HG03045 (cell line): Measurements from ENCODE around the gene HOXC10.

Source experiments
- ATAC-seq: cut with Tn5 transposase; IDR thresholded peaks from one replicate; pipeline ENCODE4 v1.9.1; 2021; ENCODE audit warnings: mild to moderate bottlenecking, moderate library complexity; ENCODE audit not compliant: unreplicated experiment

HOXC10 gene

DNA sequence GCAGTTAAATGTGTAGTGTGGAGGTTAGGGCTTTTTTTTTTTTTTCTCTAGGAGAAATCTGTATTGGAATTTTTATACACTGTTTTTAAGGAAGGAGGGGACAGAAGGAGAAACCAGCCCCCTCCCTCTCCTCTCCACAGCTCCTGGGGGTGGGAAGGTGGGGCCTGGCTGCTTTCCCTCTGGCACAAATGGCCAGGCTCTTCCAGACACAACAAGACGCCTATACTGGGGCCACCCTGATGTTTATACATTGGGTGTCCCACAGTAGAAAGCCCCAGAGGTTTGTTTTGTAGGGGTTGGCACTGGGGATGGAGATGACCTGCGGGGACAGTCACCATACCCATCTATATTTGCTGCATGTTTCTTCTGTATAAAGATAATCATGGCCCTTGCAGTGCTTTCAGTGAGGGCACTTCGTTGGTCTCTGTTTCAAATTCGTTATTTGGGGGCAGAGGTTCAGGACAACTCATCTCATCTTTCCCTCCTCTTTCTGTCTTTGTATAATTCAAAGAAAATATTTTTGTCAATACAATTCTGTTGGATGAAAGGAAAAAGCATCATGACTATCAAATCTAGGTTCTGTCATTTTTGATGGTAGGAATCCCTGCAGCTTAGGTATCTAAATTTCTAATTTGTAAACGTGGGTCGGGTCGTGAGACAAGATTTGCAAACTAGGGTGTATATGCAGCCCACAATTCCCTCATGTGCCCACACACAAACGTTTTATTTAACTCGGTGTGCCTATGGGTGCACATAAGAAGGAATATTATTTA is 7.9 kb upstream of the HOXC10 start:
- no peak for ATAC-seq

DNA sequence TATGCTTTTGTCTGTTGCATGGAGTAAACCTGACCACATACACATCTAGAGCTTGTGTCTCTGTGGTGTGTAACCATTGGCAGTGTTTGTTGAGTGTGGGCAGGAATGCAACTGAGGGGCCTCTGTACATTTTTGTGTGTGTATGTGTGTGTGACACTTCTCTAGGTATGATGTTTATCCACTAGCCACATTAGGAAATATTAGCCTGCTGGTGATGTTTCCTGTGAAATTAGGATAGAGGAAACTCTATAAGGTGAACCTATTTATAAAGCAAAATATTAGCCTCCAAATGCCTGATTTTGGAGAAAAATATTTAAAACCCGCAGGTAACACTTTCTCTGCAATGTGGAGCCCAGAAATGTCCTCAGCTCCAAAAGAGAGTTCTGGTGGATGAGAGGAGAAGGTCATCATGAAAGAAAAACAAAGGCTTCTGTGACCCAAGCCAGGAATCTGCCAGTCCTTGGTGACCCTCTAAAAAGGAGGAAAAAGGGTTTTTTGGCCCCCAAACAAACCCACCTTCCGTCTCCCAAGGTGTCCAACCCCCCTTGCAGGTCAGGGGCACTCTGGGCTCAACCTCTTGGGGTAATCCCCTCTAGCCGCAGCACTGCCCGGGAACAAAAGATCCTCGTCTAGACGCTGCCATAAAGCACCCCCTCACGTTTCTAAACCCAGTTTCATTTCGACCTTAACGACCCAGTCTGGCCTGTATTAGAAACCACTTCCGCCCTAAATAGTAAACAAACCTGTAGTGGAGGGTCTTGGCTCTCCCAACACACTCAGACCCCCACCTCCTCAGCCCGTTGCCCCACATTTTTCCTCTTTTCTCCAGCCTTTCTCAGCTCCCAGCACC is 7.1 kb upstream of the HOXC10 start:
- no peak for ATAC-seq

DNA sequence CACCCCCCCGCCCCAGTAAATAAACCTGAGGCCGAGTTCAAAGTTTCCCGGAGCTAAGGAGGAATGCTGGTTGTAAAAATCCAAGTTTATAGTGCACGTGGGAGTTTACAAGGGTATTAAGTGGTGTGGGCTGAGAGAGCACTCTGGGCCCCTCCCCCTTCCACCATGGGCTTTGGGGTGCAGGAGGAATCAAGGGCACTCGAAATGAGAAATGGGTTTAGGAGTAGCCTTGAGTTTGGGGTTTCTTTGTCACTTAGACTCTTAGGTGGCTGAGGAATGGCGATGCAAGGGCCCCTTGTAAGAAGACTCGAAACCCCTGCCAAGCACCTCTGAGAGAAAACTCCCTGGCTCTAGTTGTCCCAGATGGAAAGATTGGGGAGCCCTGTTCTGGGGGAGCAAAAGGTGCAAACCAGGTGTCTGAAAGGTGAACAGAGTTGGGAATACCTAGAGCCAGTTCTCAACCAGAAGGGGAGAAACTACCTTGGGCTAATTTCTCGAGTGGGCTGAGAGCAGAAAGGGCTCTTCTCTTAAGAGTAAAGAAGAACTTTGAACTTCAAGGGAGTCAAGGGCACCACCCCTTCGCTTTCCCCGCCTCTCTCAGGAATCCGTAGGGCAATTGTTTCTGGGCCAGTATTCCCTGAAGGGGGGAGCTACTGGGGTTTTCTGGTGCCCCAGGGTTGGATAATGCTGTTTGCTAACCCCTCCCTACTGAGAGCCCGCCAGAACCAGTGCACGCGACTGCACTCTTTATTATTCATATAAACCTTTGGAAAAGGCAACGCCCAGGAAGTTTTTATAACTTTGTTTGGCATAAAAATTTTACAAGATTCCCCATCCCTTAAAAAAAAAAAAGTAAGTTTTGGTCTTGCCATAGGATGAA is 6.2 kb upstream of the HOXC10 start:
- no peak for ATAC-seq

DNA sequence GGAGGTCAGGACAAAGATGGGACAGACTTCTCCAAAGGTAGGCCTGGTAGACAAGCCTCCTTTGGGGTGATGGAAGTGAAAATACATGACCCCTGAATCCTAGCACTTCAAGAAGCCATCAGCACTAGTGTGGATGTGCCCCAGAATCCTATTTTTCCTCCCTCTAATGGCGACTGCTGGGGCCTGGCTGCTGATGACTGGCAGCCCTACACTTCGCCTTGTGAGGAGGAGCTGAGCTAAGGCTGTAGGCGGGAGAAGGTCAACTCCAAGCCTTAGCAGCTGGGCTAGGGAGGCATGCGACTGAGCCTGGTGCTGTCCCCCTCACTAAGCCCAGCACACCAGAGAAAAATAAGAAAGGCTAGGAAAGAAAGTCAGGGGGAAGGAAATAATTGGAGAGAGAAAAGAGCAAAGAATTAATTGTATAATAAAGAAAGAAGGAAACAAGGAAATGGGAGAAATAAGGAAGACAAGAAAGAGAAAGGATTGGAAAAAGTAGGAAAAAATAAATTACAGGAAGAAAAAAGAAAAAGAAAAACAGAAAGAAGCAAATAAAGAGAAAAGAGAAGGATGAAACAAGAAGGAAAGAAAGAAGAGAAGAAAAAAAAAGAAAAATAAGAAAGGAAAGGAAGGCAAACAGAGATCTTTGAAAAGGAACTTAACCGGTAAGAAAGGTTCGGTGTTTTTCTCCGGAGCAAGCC is 4.7 kb upstream of the HOXC10 start:
- ATAC-seq: no peak

GRCh38 chr12:53980802-53981496 is 4.0 kb upstream of the HOXC10 start:
- no peak for ATAC-seq

GRCh38 chr12:53981634-53982565 is 3.0 kb upstream of the HOXC10 start:
- no peak for ATAC-seq

DNA sequence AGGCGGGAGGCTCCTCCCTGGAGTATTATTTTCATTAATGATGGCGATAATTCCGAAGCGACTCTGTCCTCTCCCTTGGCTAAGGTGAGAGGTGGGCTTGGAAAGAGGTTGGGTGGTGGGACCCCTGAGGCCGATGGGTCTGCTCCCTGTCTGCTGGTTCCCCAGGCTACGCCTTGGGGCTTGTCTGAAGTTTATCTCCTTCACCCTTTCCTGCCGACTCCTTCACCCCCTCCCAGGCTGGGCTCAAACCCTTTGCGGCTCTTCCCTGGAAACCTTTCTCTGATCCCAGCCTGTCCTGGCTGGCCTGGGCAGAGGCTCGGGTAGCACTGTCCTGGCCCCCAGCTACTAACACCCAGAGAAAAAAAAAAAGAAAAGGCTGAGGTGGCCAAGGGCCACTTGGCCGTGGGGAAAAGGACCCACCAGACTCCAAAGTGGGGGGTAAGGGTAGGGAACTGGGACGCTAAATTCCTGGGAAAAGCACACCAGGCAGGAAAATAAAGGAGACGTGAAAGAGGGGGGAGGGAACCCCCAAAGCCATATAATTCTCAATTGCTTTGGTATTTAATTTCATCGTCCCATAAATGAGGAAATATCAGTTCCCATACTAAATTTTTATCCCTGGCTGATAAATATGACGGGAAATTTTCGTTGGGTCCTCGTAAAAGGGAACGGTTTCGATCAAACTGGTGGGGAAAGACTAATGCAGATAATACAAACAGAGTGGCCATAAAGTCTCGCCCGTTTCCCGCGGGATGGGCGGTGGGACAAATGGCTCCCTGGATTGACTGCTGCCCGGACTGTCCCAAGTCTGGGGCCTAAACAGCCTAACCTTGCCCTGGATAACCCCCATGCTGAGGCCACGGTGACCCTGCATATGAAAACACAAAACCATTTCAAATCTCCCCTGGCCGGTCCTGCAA is 2.0 kb upstream of the HOXC10 start:
- no peak for ATAC-seq

- no peak for ATAC-seq
Observed at GRCh38 chr12:53983568-53983949, 1.4 kb upstream of the HOXC10 start.

DNA sequence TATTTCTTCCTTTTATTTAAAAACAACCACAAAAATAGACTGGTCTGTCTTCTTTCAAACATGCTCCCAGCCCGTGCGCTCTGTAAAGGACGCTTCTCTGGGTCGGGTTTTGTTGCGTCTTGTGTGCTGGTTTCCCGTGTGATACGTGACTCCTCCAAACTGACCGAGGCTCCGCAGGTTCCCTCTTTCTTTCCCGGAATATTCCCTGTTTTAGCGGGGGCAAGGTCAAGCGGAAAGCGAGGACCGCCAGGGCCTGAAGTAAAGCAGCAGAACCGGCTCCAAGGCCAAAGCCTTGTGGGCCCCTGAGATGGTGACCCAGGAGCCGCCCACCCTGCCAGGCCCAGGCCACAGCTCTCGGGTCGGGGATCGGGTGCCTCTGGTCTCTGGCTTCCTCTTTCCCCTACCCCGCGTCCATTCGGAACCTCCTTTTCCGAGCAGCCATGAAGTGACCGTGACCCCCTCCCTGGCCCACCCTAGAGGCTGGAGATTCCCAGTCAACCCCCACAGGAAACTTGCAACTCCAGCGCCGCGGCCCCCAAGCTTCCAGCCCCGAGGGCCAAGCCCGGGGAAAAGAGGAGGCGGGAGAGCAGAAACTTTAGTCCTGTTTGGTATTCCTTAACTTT is 885 bp upstream of the HOXC10 start:
- ATAC-seq: no peak

- no peak for ATAC-seq
Observed at GRCh38 chr12:53985692-53985993, 697 bp downstream of the HOXC10 start.

GRCh38 chr12:53985994-53986685 is 1.2 kb downstream of the HOXC10 start:
- no peak for ATAC-seq

DNA sequence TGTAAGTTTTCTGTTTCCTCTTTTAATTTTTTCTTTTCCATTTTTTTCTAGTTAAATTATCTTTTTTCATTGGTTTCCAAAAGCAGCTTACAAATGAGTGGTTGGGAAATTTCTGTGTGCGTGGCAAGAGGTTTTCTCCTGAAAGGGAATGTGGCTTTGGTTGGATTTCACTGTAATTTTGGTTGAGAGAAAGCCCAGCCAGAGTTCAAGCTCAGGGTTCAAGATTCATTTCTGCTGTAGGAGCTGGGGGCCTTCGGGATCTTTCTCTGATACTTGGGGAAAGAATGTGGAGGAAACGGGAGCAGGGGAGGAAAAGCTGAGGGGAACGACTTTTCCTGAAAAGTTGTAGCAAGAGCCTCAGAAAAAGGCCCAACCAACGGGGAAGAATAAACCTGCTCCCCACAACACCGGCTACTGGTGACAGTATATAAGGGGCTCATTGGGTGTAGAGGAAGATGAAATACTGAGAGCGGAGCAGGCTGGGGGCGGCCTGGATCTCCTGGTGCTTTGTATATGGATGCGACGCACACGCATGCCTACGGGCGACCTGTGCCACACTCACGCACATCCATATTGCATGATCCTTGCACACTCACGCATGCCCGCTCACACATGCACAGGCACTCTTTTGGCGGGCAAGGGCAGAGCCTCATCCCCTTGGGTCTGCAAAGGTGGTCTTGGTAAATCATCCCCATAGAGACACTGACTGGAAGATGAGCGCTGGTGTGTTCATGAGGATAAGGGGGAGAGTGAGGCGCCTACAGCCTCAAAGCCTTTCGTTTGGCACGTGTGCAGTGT is 1.9 kb downstream of the HOXC10 start:
- ATAC-seq: no peak

- no peak for ATAC-seq
Observed at GRCh38 chr12:53987787-53988230, 2.9 kb downstream of the HOXC10 start.

- no peak for ATAC-seq
Observed at GRCh38 chr12:53988541-53989226, 3.7 kb downstream of the HOXC10 start.

- ATAC-seq: no peak
Observed at GRCh38 chr12:53989227-53990113, 4.5 kb downstream of the HOXC10 start.
